T1000 (cell line): Measurements from ENCODE around the gene DLG1.
"Not testable (repeated sequence)": the region's sequence is repeated elsewhere in the genome, so short reads cannot be mapped to it uniquely, and the experiment has no call there.

Experiments used
- DNase-seq: peaks from one replicate; lab custom pipeline; 2025; ENCODE audit warnings: mixed read lengths; lab: John Stamatoyannopoulos, UW

The DLG1 gene

GRCh38 chr3:197093871-197094270 is 204.5 kb downstream of the DLG1 start:
- no peak for DNase-seq

GRCh38 chr3:197088370-197088769 is 210.0 kb downstream of the DLG1 start:
- no peak for DNase-seq

- no peak for DNase-seq
Measured at GRCh38 chr3:197085137-197085536, 213.3 kb downstream of the DLG1 start.

- DNase-seq, result no peak
Measured at GRCh38 chr3:197083486-197083885, 214.9 kb downstream of the DLG1 start.

- no peak for DNase-seq
Measured at GRCh38 chr3:197082871-197083270, 215.5 kb downstream of the DLG1 start.

- DNase-seq, result no peak
Measured at GRCh38 chr3:197080344-197080743, 218.1 kb downstream of the DLG1 start.

GRCh38 chr3:197076415-197076814 is 222.0 kb downstream of the DLG1 start:
- no peak for DNase-seq

GRCh38 chr3:197068077-197068476 is 230.3 kb downstream of the DLG1 start:
- no peak for DNase-seq

- no peak for DNase-seq
Measured at GRCh38 chr3:197064771-197065170, 233.6 kb downstream of the DLG1 start.

- no peak for DNase-seq
Measured at GRCh38 chr3:197062446-197062845, 236.0 kb downstream of the DLG1 start.

- DNase-seq, result not testable (repeated sequence)
Measured at GRCh38 chr3:197051637-197052036, 246.8 kb downstream of the DLG1 start.

- DNase-seq, result no peak
Measured at GRCh38 chr3:197050511-197050910, 247.9 kb downstream of the DLG1 start.

GRCh38 chr3:197042539-197042938 is 255.9 kb downstream of the DLG1 start:
- DNase-seq, result no peak

- no peak for DNase-seq
Measured at GRCh38 chr3:197041875-197042488, 256.4 kb downstream of the DLG1 start.

- DNase-seq, result no peak
Measured at GRCh38 chr3:197040658-197041057, 257.8 kb downstream of the DLG1 start.

GRCh38 chr3:197038679-197039462 is 259.5 kb downstream of the DLG1 start:
- no peak for DNase-seq

- no peak for DNase-seq
Measured at GRCh38 chr3:197035577-197035976, 262.8 kb downstream of the DLG1 start.

- DNase-seq, result not testable (repeated sequence)
Measured at GRCh38 chr3:197034778-197035177, 263.6 kb downstream of the DLG1 start.

GRCh38 chr3:197033764-197034163 is 264.6 kb downstream of the DLG1 start:
- DNase-seq, result not testable (repeated sequence)

GRCh38 chr3:197031315-197032285 is 266.8 kb downstream of the DLG1 start:
- no peak for DNase-seq

- DNase-seq, result no peak
Measured at GRCh38 chr3:197030379-197031314, 267.8 kb downstream of the DLG1 start.
